H1 (cell line): ENCODE data around the gene IST1. TPM values are rescaled to one million over a fixed set of nuclear protein-coding genes. Genes with fewer than 3 reads are reported as not detected.
A peak's percentile ranks its signal among the peaks of the same experiment; 100 is the strongest.

Experiments
- CTCF ChIA-PET: fragments of 300-600 bp; sonication (Branson Sonifier 250); formaldehyde crosslinking; loops from one replicate; lab custom pipeline; 2021; ENCODE audit not compliant: partially characterized antibody; lab: Charles Lee
- POLR2A ChIA-PET: fragments of 300-600 bp; sonication (Branson Sonifier 250); formaldehyde crosslinking; loops from one replicate; lab custom pipeline; 2021; ENCODE audit warnings: inconsistent platforms; ENCODE audit not compliant: partially characterized antibody; lab: Charles Lee
- DNase-seq, 2 experiments: peaks; one replicate each; pipeline versions ENCODE4 v3.0.0 to v3.0.0-alpha.2; 2010 to 2022; ENCODE audit warnings: low spot score in 2 of 2, low read depth in 1 of 2, mixed read lengths in 1 of 2
- FAIRE-seq: peaks from 2 replicates; lab custom pipeline; 2011; peaks lifted over from hg19 to GRCh38; lab: Jason Lieb, UNC
- H2AFZ ChIP-seq: 2 replicates; pipeline ENCODE4 v1.8.1; 2012; ENCODE audit warnings: low read length, inconsistent platforms
- H2AK5ac ChIP-seq: 2 replicates; pipeline ENCODE4 v1.6.1; 2013; ENCODE audit warnings: low read depth, low read length
- H2BK120ac ChIP-seq: replicated peaks from 2 replicates; pipeline ENCODE3; 2013; ENCODE audit warnings: low read depth, low read length, inconsistent platforms
- H2BK12ac ChIP-seq: 2 replicates; pipeline ENCODE4 v1.6.1; 2013; ENCODE audit warnings: low read depth, low read length
- H2BK15ac ChIP-seq: 2 replicates; pipeline ENCODE4 v1.6.1; 2013; ENCODE audit warnings: low read length
- H2BK20ac ChIP-seq: 2 replicates; pipeline ENCODE4 v1.6.1; 2013; ENCODE audit warnings: low read length
- H2BK5ac ChIP-seq: 2 replicates; pipeline ENCODE4 v1.6.1; 2013; ENCODE audit warnings: low read depth, low read length
- H3K14ac ChIP-seq: 2 replicates; pipeline ENCODE4 v1.6.1; 2013; ENCODE audit warnings: inconsistent platforms; ENCODE audit not compliant: insufficient read length
- H3K18ac ChIP-seq: 2 replicates; pipeline ENCODE4 v1.6.1; 2013; ENCODE audit warnings: low read length; ENCODE audit errors: extremely low read depth
- H3K23ac ChIP-seq: 2 replicates; pipeline ENCODE4 v1.6.1; 2013; ENCODE audit warnings: inconsistent platforms; ENCODE audit not compliant: insufficient read length
- H3K23me2 ChIP-seq: 2 replicates; pipeline ENCODE4 v1.6.1; 2013; ENCODE audit warnings: low read depth, low read length
- H3K27ac ChIP-seq: 2 replicates; pipeline ENCODE4 v1.6.1; 2011; ENCODE audit warnings: low read depth, low read length, inconsistent platforms
- H3K27me3 ChIP-seq, 4 experiments: replicated peaks in 1 of 4; 1 replicate in 1 of 4; 2 replicates in 3 of 4; pipeline versions ENCODE4 v1.6.1 to v1.8.1; 2011 to 2013; ENCODE audit warnings: low read length in 3 of 4, mild to moderate bottlenecking in 3 of 4, inconsistent platforms in 2 of 4, mixed read lengths in 2 of 4, moderate library complexity in 1 of 4; ENCODE audit not compliant: control insufficient read depth in 3 of 4, insufficient read depth in 3 of 4; ENCODE audit errors: extremely low read depth in 1 of 4
- H3K36me3 ChIP-seq, 4 experiments: 2 replicates each; pipeline versions ENCODE4 v1.6.1 to v1.8.1; 2011 to 2013; ENCODE audit warnings: mild to moderate bottlenecking in 4 of 4, low read length in 3 of 4, moderate library complexity in 2 of 4, control low read depth in 1 of 4, inconsistent platforms in 1 of 4; ENCODE audit not compliant: insufficient read depth in 4 of 4, control insufficient read depth in 2 of 4
- H3K4ac ChIP-seq: replicated peaks from 2 replicates; pipeline ENCODE3; 2013; ENCODE audit warnings: low read length, low read depth, mixed read lengths, inconsistent platforms; ENCODE audit not compliant: insufficient read length
- H3K4me1 ChIP-seq, 4 experiments: replicated peaks in 1 of 4; 1 replicate in 1 of 4; 2 replicates in 3 of 4; pipeline versions ENCODE4 v1.6.1 to v1.8.1; 2011 to 2013; ENCODE audit warnings: low read length in 3 of 4, inconsistent platforms in 2 of 4, mixed read lengths in 1 of 4; ENCODE audit not compliant: insufficient read depth in 4 of 4, control insufficient read depth in 3 of 4
- H3K4me2 ChIP-seq, 2 experiments: 2 replicates each; pipeline versions ENCODE4 v1.6.1 to v1.8.1; 2011 to 2013; ENCODE audit warnings: low read depth in 2 of 2, low read length in 2 of 2, control low read depth in 1 of 2, inconsistent platforms in 1 of 2, mild to moderate bottlenecking in 1 of 2; ENCODE audit not compliant: insufficient read depth in 1 of 2
- H3K4me3 ChIP-seq, 4 experiments: fragments of 200-600, 300-600 bp in 1 of 4; sonication (generic), shearing (Covaris generic), sonication (Bioruptor Twin) in 1 of 4; 2 replicates each; pipeline versions ENCODE4 v1.5.1 to v1.8.1; 2011 to 2016; ENCODE audit warnings: low read length in 4 of 4, low read depth in 3 of 4, control low read depth in 2 of 4, inconsistent platforms in 2 of 4, mild to moderate bottlenecking in 2 of 4, mixed read lengths in 1 of 4, moderate library complexity in 1 of 4; ENCODE audit not compliant: insufficient read depth in 2 of 4; ENCODE audit errors: extremely low read depth in 1 of 4
- H3K56ac ChIP-seq: replicated peaks from 2 replicates; pipeline ENCODE3; 2013; ENCODE audit warnings: low read depth, mild to moderate bottlenecking, mixed read lengths, low read length, inconsistent platforms; ENCODE audit not compliant: insufficient read length
- H3K79me1 ChIP-seq: 2 replicates; pipeline ENCODE4 v1.6.1; 2013; ENCODE audit warnings: low read depth, low read length, control low read depth
- H3K79me2 ChIP-seq, 2 experiments: 2 replicates each; pipeline versions ENCODE4 v1.6.1 to v1.8.1; 2012 to 2013; ENCODE audit warnings: low read length in 2 of 2, mild to moderate bottlenecking in 2 of 2, inconsistent platforms in 1 of 2; ENCODE audit not compliant: insufficient read depth in 2 of 2, control insufficient read depth in 1 of 2
- H3K9ac ChIP-seq, 4 experiments: replicated peaks in 1 of 4; 1 replicate in 1 of 4; 2 replicates in 3 of 4; pipeline versions ENCODE4 v1.6.1 to v1.8.1; 2011 to 2013; ENCODE audit warnings: low read depth in 3 of 4, low read length in 3 of 4, control low read depth in 2 of 4, mild to moderate bottlenecking in 2 of 4, moderate library complexity in 2 of 4, inconsistent platforms in 1 of 4; ENCODE audit errors: extremely low read depth in 1 of 4
- H3K9me3 ChIP-seq, 2 experiments: 2 replicates each; pipeline versions ENCODE4 v1.6.1 to v1.8.1; 2012 to 2013; ENCODE audit warnings: mild to moderate bottlenecking in 2 of 2, moderate library complexity in 2 of 2, control low read depth in 1 of 2, inconsistent platforms in 1 of 2, low read depth in 1 of 2, low read length in 1 of 2, mixed read lengths in 1 of 2; ENCODE audit not compliant: insufficient read depth in 2 of 2
- H4K20me1 ChIP-seq, 2 experiments: replicated peaks in 1 of 2; 2 replicates each; pipeline versions ENCODE3 to v1.8.1; 2011 to 2013; ENCODE audit warnings: inconsistent platforms in 2 of 2, low read length in 2 of 2, mild to moderate bottlenecking in 1 of 2; ENCODE audit not compliant: insufficient read depth in 2 of 2, control insufficient read depth in 1 of 2
- H4K5ac ChIP-seq: 2 replicates; pipeline ENCODE4 v1.6.1; 2013; ENCODE audit warnings: low read length, low read depth, mixed read lengths, inconsistent platforms; ENCODE audit not compliant: insufficient read length
- H4K8ac ChIP-seq: 2 replicates; pipeline ENCODE4 v1.8.0; 2013; ENCODE audit warnings: mild to moderate bottlenecking, moderate library complexity, low read length, inconsistent platforms; ENCODE audit not compliant: insufficient read depth; ENCODE audit errors: extremely low read depth
- H4K91ac ChIP-seq: replicated peaks from 2 replicates; pipeline ENCODE3; 2013; ENCODE audit warnings: low read length, mixed read lengths, inconsistent platforms; ENCODE audit not compliant: insufficient read length
- CREB1 ChIP-seq: IDR thresholded peaks from 2 replicates; pipeline ENCODE4 v1.6.1; 2012; ENCODE audit warnings: inconsistent platforms
- POLR2AphosphoS5 ChIP-seq: IDR thresholded peaks from 2 replicates; pipeline ENCODE4 v1.6.1; 2011; ENCODE audit warnings: low read depth, low read length
- WGBS, 2 experiments: shearing (Covaris generic) in 1 of 2; methylation state at CpG; one replicate each; pipeline versions ENCODE4 v1.1.6 to v1.1.7; 2013 to 2015; ENCODE audit warnings: low lambda C conversion rate in 2 of 2, mixed read lengths in 2 of 2, inconsistent platforms in 1 of 2, low coverage in 1 of 2, missing lambda C conversion rate in 1 of 2; ENCODE audit not compliant: insufficient replicate concordance in 2 of 2, insufficient coverage in 1 of 2, insufficient read length in 1 of 2; ENCODE audit errors: extremely low coverage in 1 of 2, missing lambda C conversion rate in 1 of 2; 5-methylcytosine and 5-hydroxymethylcytosine counted together
- polyA plus RNA-seq, 7 experiments: library from polyadenylated mRNA; depleted of rRNA in 3 of 7; stranded (reverse) in 5 of 7; unstranded in 2 of 7; fragments of >200 nt in 5 of 7; fragments of 200-250 nt in 2 of 7; gene quantifications; 1 replicate in 5 of 7; 2 replicates in 1 of 7; 4 replicates in 1 of 7; pipeline versions ENCODE4 v1.2.1 to v1.2.3, GENCODE V29; 2011 to 2013; ENCODE audit warnings: missing spikeins in 2 of 7, mixed read lengths in 2 of 7
- total RNA-seq: library from RNA; stranded (reverse); fragmentation: NEBNext Ultra II Directional; extraction: Animal tissue kit (Norgen Biotek cat#: 25700); gene quantifications from 2 replicates; pipeline ENCODE4 v1.2.1, GENCODE V29; 2021

Gene IST1
- total and polyA plus RNA-seq, 2 of the 8 experiments (the other 6 are each of a cell fraction or from before 2014, with no cell fraction given): 190 to 248 TPM

GRCh38 chr16:71933913-71934695 lies 38.8 kb downstream of the IST1 start:
- Histone ChIP-seq H4K8ac (no peak overlapping the region), H2BK120ac (no peak overlapping the region), H3K4me2 (no peak overlapping the region), H3K27me3 (no peaks in the 10 kb centered on the region), H3K79me2 (peaks cover 0 to 9% of the 10 kb centered on the region in 2 experiments; a peak in 1 of 4 replicates), H2BK20ac (no peak overlapping the region), H3K23me2 (no peaks in the 10 kb centered on the region), H3K36me3 (peaks cover 1 to 33% (median 12%) of the 10 kb centered on the region in 4 experiments; a peak in 6 of 8 replicates), H4K91ac (no peak overlapping the region), H3K9ac (no peak overlapping the region), H3K27ac (no peak overlapping the region), H4K20me1 (peaks cover 3 to 9% of the 10 kb centered on the region in 2 experiments), H3K23ac (no peak overlapping the region), H2BK15ac (no peak overlapping the region), H2AFZ (no peak overlapping the region), H3K4ac (no peak overlapping the region), H3K18ac (no peak overlapping the region), H3K4me3 (no peak overlapping the region), H3K9me3 (no peaks in the 10 kb centered on the region), H3K79me1 (no peaks in the 10 kb centered on the region), H2AK5ac (no peak overlapping the region), H2BK5ac (no peak overlapping the region), H2BK12ac (no peak overlapping the region), H3K56ac (no peak overlapping the region), H3K14ac (no peak overlapping the region), H3K4me1 (peaks cover 0 to 2% (median 0%) of the 10 kb centered on the region in 4 experiments; a peak in 3 of 7 replicates), H4K5ac (no peak overlapping the region)
- WGBS, 2 experiments: 84% methylated on average over 11 of the region's 11 CpGs; no CpG with 5 or more reads in 1 of the 2 experiments
- FAIRE-seq (no peak), DNase-seq (no peak)
- CTCF ChIA-PET: interaction anchor here (1.4 to 2.3 kb wide), 2 partner anchors 27 to 30 kb away, joined by 3 to 20 read pairs; no protein-coding TSS in a partner anchor
- POLR2A ChIA-PET: interaction anchor here (0.6 to 1.7 kb wide), 7 partner anchors 10 to 133 kb away, joined by 3 to 5 read pairs (median 3); partner anchors contain the start of gene DHODH
- TF ChIP-seq POLR2AphosphoS5 (0 out of 2 replicates have a peak, but pooled peaks have one; percentile 24), CREB1 (no peak)
